ENCODE results near the gene GDI1.

The GDI1 gene

DNA sequence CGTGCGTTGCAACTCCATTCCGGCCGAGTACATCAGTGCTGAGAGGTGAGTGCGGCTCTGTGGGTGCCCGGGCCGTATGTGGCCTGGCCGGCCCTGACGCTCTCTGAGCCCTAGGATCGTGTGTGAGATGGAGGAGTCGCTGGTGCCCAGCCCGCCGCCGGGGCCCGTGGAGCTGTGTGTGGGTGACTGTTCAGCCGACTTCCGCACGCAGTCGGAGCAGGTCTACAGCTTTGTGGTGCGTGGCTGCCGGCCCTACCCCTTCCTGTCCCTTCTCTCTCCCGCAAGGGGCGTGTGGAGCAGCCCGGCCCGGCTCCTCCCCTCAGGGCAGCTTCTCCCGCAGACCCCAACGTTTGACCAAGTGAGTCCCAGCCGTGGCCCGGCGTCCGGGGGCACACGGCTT lies 29.1 kb downstream of the GDI1 start:
- no peaks in the 10 kb centered on the region for H3K27me3 ChIP-seq (replicated peaks; ENCODE audit: control insufficient read depth, insufficient read depth, low read length)
- no peak for TF ChIP-seq CTCF (IDR thresholded peaks at IDR 0.05; ENCODE audit: insufficient read depth, low read length, poor library complexity, severe bottlenecking)
- no peak overlapping the region for H3K4me3 ChIP-seq (replicated peaks; ENCODE audit: low read depth, low read length)
- DNase-seq (ENCODE audit: extremely low read depth, insufficient read length): no peak
- H3K36me3 ChIP-seq (ENCODE audit: control insufficient read depth, insufficient read depth, low read length): no peaks in the 10 kb centered on the region; the same call in 1 of the 2 replicates

GRCh38 chrX:154466907-154467306 lies 30.0 kb downstream of the GDI1 start:
- Histone ChIP-seq H3K4me3 (replicated peaks; ENCODE audit: low read depth, low read length) (no peak overlapping the region), H3K36me3 (ENCODE audit: control insufficient read depth, insufficient read depth, low read length) (no peaks in the 10 kb centered on the region; the same call in 1 of the 2 replicates), H3K27me3 (replicated peaks; ENCODE audit: control insufficient read depth, insufficient read depth, low read length) (no peaks in the 10 kb centered on the region)
- no peak for TF ChIP-seq CTCF (IDR thresholded peaks at IDR 0.05; ENCODE audit: insufficient read depth, low read length, poor library complexity, severe bottlenecking)
- no peak for DNase-seq (ENCODE audit: extremely low read depth, insufficient read length)

GRCh38 chrX:154467556-154467955 lies 30.6 kb downstream of the GDI1 start:
- TF ChIP-seq CTCF (IDR thresholded peaks at IDR 0.05; ENCODE audit: insufficient read depth, low read length, poor library complexity, severe bottlenecking): no peak
- no peaks in the 10 kb centered on the region; the same call in 1 of the 2 replicates for H3K36me3 ChIP-seq (ENCODE audit: control insufficient read depth, insufficient read depth, low read length)
- no peaks in the 10 kb centered on the region for H3K27me3 ChIP-seq (replicated peaks; ENCODE audit: control insufficient read depth, insufficient read depth, low read length)
- no peak for DNase-seq (ENCODE audit: extremely low read depth, insufficient read length)
- H3K4me3 ChIP-seq (replicated peaks; ENCODE audit: low read depth, low read length): no peak overlapping the region

GRCh38 chrX:154468217-154468616 lies 31.3 kb downstream of the GDI1 start:
- TF ChIP-seq CTCF (IDR thresholded peaks at IDR 0.05; ENCODE audit: insufficient read depth, low read length, poor library complexity, severe bottlenecking): no peak
- H3K4me3 ChIP-seq (replicated peaks; ENCODE audit: low read depth, low read length): no peak overlapping the region
- no peak for DNase-seq (ENCODE audit: extremely low read depth, insufficient read length)
- no peaks in the 10 kb centered on the region; the same call in 1 of the 2 replicates for H3K36me3 ChIP-seq (ENCODE audit: control insufficient read depth, insufficient read depth, low read length)
- H3K27me3 ChIP-seq (replicated peaks; ENCODE audit: control insufficient read depth, insufficient read depth, low read length): no peaks in the 10 kb centered on the region

DNA sequence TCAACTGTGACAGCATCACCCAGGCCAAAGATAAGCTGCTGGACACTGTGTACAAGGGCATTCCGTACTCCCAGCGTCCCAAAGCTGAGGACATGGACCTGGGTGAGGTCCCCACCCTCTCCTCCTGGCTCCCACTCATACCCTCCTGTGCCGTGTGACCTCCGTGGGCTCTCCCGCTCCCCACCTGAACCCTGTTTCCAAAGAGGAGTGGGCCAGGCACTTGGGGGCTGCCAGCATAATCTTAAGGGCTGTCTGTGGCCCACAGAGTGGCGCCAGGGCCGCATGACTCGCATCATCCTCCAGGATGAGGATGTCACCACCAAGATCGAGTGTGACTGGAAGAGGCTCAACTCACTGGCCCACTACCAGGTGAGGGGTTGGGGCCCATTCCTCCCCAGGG lies 32.2 kb downstream of the GDI1 start:
- H3K4me3 ChIP-seq (replicated peaks; ENCODE audit: low read depth, low read length): no peak overlapping the region
- no peak for DNase-seq (ENCODE audit: extremely low read depth, insufficient read length)
- H3K36me3 ChIP-seq (ENCODE audit: control insufficient read depth, insufficient read depth, low read length): no peaks in the 10 kb centered on the region; the same call in 1 of the 2 replicates
- TF ChIP-seq CTCF (IDR thresholded peaks at IDR 0.05; ENCODE audit: insufficient read depth, low read length, poor library complexity, severe bottlenecking): no peak
- no peaks in the 10 kb centered on the region for H3K27me3 ChIP-seq (replicated peaks; ENCODE audit: control insufficient read depth, insufficient read depth, low read length)

DNA sequence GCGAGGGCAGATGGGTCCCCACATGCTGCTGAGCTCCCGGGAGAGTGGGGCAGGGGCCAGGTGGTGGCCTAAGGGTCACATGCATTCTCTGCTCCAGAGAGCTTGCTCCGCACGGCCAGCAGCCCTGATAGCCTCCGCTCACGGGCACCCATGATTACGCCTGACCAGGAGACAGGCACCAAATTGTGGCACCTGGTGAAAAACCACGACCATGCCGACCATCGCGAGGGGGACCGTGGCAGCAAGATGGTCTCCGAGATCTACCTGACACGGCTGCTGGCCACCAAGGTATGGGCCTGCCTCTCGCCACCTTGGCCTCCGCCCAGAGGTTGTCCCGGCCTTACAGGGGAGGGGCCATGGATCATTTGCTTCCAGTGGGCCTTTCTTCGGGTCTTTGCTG lies 32.9 kb downstream of the GDI1 start:
- Histone ChIP-seq H3K36me3 (ENCODE audit: control insufficient read depth, insufficient read depth, low read length) (no peaks in the 10 kb centered on the region; the same call in 1 of the 2 replicates), H3K27me3 (replicated peaks; ENCODE audit: control insufficient read depth, insufficient read depth, low read length) (no peaks in the 10 kb centered on the region), H3K4me3 (replicated peaks; ENCODE audit: low read depth, low read length) (no peak overlapping the region)
- TF ChIP-seq CTCF (IDR thresholded peaks at IDR 0.05; ENCODE audit: insufficient read depth, low read length, poor library complexity, severe bottlenecking): no peak
- no peak for DNase-seq (ENCODE audit: extremely low read depth, insufficient read length)
